HepG2 (cell line): ENCODE results near the gene TMEM53. TPM values are rescaled to one million over a fixed set of nuclear protein-coding genes. Genes with fewer than 3 reads are reported as not detected.

Experiments used
- ELF4 ChIP-seq: sonication (generic); formaldehyde crosslinking; IDR thresholded peaks from 2 replicates; pipeline ENCODE4 v1.5.0; 2020; ENCODE audit warnings: missing genetic modification reagents, mild to moderate bottlenecking, moderate library complexity, borderline replicate concordance
- FOXA1 ChIP-seq, 2 experiments: fragments of 450-650 bp in 1 of 2; sonication (generic) in 1 of 2; formaldehyde crosslinking in 1 of 2; IDR thresholded peaks; 2 replicates each; pipeline versions ENCODE4 v1.4.0 to v1.6.1; 2016 to 2020; ENCODE audit warnings: missing genetic modification reagents in 1 of 2
- GTF3A ChIP-seq: sonication (generic); formaldehyde crosslinking; conservative IDR thresholded peaks from 2 replicates; pipeline ENCODE4 v1.4.0; 2020; ENCODE audit warnings: mild to moderate bottlenecking, missing genetic modification reagents
- JUND ChIP-seq: sonication (generic); formaldehyde crosslinking; IDR thresholded peaks from 2 replicates; pipeline ENCODE4 v1.8.0; 2022; ENCODE audit warnings: mild to moderate bottlenecking, missing genetic modification reagents
- KAT2B ChIP-seq: fragments of 150-350 bp; IDR thresholded peaks from 2 replicates; pipeline ENCODE4 v1.6.1; 2014; ENCODE audit warnings: low read depth, low read length, borderline replicate concordance
- KLF6 ChIP-seq: IDR thresholded peaks from 2 replicates; pipeline ENCODE4 v1.8.0; 2016; ENCODE audit warnings: missing biosample characterization, missing genetic modification reagents
- KMT2B ChIP-seq: IDR thresholded peaks from 2 replicates; pipeline ENCODE4 v1.6.1; 2016; ENCODE audit warnings: missing genetic modification reagents, missing compliant biosample characterization
- MAZ ChIP-seq, 2 experiments: sonication (generic) in 1 of 2; formaldehyde crosslinking in 1 of 2; IDR thresholded peaks; 2 replicates each; pipeline versions ENCODE4 v1.5.0 to v1.6.1; 2012 to 2020; ENCODE audit warnings: low read depth in 2 of 2, mild to moderate bottlenecking in 2 of 2, borderline replicate concordance in 1 of 2, improper control_type of control experiment in 1 of 2, low read length in 1 of 2, missing genetic modification reagents in 1 of 2, moderate library complexity in 1 of 2
- MBD4 ChIP-seq: IDR thresholded peaks from 2 replicates; pipeline ENCODE4 v1.6.1; 2012; ENCODE audit warnings: low read length, inconsistent platforms, borderline replicate concordance
- MED13 ChIP-seq: sonication (generic); formaldehyde crosslinking; IDR thresholded peaks from 2 replicates; pipeline ENCODE4 v1.5.0; 2020; ENCODE audit warnings: missing genetic modification reagents
- MIXL1 ChIP-seq: IDR thresholded peaks from 2 replicates; pipeline ENCODE4 v1.6.1; 2016
- PCBP1 ChIP-seq: fragments of 200-400 bp; formaldehyde crosslinking; IDR thresholded peaks from 2 replicates; pipeline ENCODE4 v1.6.1; 2017; ENCODE audit warnings: mild to moderate bottlenecking, low read depth, low read length, borderline replicate concordance
- RXRB ChIP-seq: IDR thresholded peaks from 2 replicates; pipeline ENCODE4 v1.6.1; 2016; ENCODE audit warnings: borderline replicate concordance, missing genetic modification reagents, missing compliant biosample characterization
- STAT6 ChIP-seq: sonication (generic); formaldehyde crosslinking; IDR thresholded peaks from 2 replicates; pipeline ENCODE4 v1.4.0; 2020; ENCODE audit warnings: missing genetic modification reagents, mild to moderate bottlenecking, borderline replicate concordance
- USF2 ChIP-seq, 2 experiments: sonication (generic) in 1 of 2; formaldehyde crosslinking in 1 of 2; IDR thresholded peaks; 2 replicates each; pipeline versions ENCODE4 v1.5.1 to v1.6.1; 2011 to 2020; ENCODE audit warnings: borderline replicate concordance in 1 of 2, low read depth in 1 of 2, low read length in 1 of 2, mild to moderate bottlenecking in 1 of 2, missing genetic modification reagents in 1 of 2, moderate library complexity in 1 of 2
- XRCC5 ChIP-seq: fragments of 200-400 bp; formaldehyde crosslinking; optimal IDR thresholded peaks from 2 replicates; pipeline ENCODE3; 2017; ENCODE audit warnings: mild to moderate bottlenecking, low read length
- ZFY ChIP-seq: sonication (generic); formaldehyde crosslinking; IDR thresholded peaks from 2 replicates; pipeline ENCODE4 v1.4.0; 2020; ENCODE audit warnings: missing genetic modification reagents
- ZNF256 ChIP-seq: sonication (generic); formaldehyde crosslinking; conservative IDR thresholded peaks from 2 replicates; pipeline ENCODE4 v1.4.0; 2020; ENCODE audit warnings: missing genetic modification reagents
- ZNF337 ChIP-seq: sonication (generic); formaldehyde crosslinking; IDR thresholded peaks from 2 replicates; pipeline ENCODE4 v1.5.1; 2020; ENCODE audit warnings: missing genetic modification reagents, low read depth, mild to moderate bottlenecking, borderline replicate concordance
- ZNF33A ChIP-seq: sonication (generic); formaldehyde crosslinking; IDR thresholded peaks from 2 replicates; pipeline ENCODE4 v1.5.1; 2020; ENCODE audit warnings: missing genetic modification reagents, mild to moderate bottlenecking, moderate library complexity, borderline replicate concordance
- ZNF460 ChIP-seq: sonication (generic); formaldehyde crosslinking; IDR thresholded peaks from 2 replicates; pipeline ENCODE4 v1.5.1; 2020; ENCODE audit warnings: missing genetic modification reagents, mild to moderate bottlenecking, borderline replicate concordance
- ZNF547 ChIP-seq: sonication (generic); formaldehyde crosslinking; IDR thresholded peaks from 2 replicates; pipeline ENCODE4 v1.5.1; 2020; ENCODE audit warnings: mild to moderate bottlenecking, missing genetic modification reagents
- ZNF577 ChIP-seq: sonication (generic); formaldehyde crosslinking; IDR thresholded peaks from 2 replicates; pipeline ENCODE4 v1.4.0; 2020; ENCODE audit warnings: mild to moderate bottlenecking, low read depth, missing genetic modification reagents, borderline replicate concordance
- ZNF644 ChIP-seq: IDR thresholded peaks from 2 replicates; pipeline ENCODE4 v1.6.1; 2016; ENCODE audit warnings: low read depth
- polyA plus RNA-seq, 8 experiments: library from polyadenylated mRNA; depleted of rRNA in 3 of 8; stranded (reverse) in 7 of 8; unstranded in 1 of 8; fragments of >200 nt; fragmentation: Illumina TruSeq in 4 of 8; extraction: Trizol in 4 of 8; gene quantifications; 2 replicates each; pipeline versions ENCODE4 v1.2.1 to v1.2.3, GENCODE V29; 2011 to 2016; ENCODE audit warnings: low read depth in 4 of 8, missing spikeins in 1 of 8, mixed read lengths in 1 of 8; ENCODE audit not compliant: insufficient read depth in 1 of 8
- total RNA-seq, 5 experiments: library from RNA; depleted of rRNA; stranded (reverse); fragments of >200 nt; fragmentation: Illumina TruSeq; extraction: Trizol; gene quantifications; 2 replicates each; pipeline ENCODE4 v1.2.3, GENCODE V29; 2016; ENCODE audit warnings: low read depth in 1 of 5
- TF ChIP-seq, protein P1 (sequence below): IDR thresholded peaks from 2 replicates; pipeline ENCODE4 v1.6.1; 2018; ENCODE audit warnings: missing genetic modification reagents, mild to moderate bottlenecking, missing compliant biosample characterization

The TMEM53 gene
- total and polyA plus RNA-seq, 2 of the 13 experiments (the other 11 are each of a cell fraction or from before 2014, with no cell fraction given): 12.6 to 20.2 TPM

- TF ChIP-seq KMT2B (CRISPR knock-in tag): no peak
- TF ChIP-seq ZNF644 (CRISPR knock-in tag): peak; percentile 67; the same call in 1 of the 2 replicates
- peak; percentile 70; the same call in 1 of the 2 replicates for TF ChIP-seq RXRB (CRISPR knock-in tag)
- no peak for TF ChIP-seq ZNF256 (CRISPR knock-in tag)
- TF ChIP-seq ZNF547: 0 out of 2 replicates have a peak, but pooled peaks have one; percentile 44
- TF ChIP-seq MIXL1 (CRISPR knock-in tag): peak; percentile 89
- TF ChIP-seq KAT2B: no peak
- peak; percentile 36 for TF ChIP-seq XRCC5
- TF ChIP-seq MED13 (CRISPR knock-in tag): no peak
- TF ChIP-seq, protein P1, sequence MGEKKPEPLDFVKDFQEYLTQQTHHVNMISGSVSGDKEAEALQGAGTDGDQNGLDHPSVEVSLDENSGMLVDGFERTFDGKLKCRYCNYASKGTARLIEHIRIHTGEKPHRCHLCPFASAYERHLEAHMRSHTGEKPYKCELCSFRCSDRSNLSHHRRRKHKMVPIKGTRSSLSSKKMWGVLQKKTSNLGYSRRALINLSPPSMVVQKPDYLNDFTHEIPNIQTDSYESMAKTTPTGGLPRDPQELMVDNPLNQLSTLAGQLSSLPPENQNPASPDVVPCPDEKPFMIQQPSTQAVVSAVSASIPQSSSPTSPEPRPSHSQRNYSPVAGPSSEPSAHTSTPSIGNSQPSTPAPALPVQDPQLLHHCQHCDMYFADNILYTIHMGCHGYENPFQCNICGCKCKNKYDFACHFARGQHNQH (CRISPR knock-in tag): no peak
- TF ChIP-seq ZNF33A (CRISPR knock-in tag): no peak
- no peak for TF ChIP-seq USF2 (IDR thresholded peaks at IDR 0.05; ENCODE audit: low read depth, low read length)
- TF ChIP-seq USF2 (CRISPR knock-in tag; IDR thresholded peaks at IDR 0.05; ENCODE audit: borderline replicate concordance): no peak
- TF ChIP-seq ZNF460 (CRISPR knock-in tag): no peak
- no peak for TF ChIP-seq GTF3A (CRISPR knock-in tag)
- TF ChIP-seq ZNF577 (CRISPR knock-in tag): no peak
- no peak for TF ChIP-seq MAZ (IDR thresholded peaks at IDR 0.05; ENCODE audit: borderline replicate concordance, low read depth, low read length)
- TF ChIP-seq MAZ (CRISPR knock-in tag; IDR thresholded peaks at IDR 0.05; ENCODE audit: low read depth): no peak
- TF ChIP-seq ZFY (CRISPR knock-in tag): 0 out of 2 replicates have a peak, but pooled peaks have one; percentile 1
- TF ChIP-seq JUND: no peak
- no peak for TF ChIP-seq PCBP1
- TF ChIP-seq ELF4: no peak
- TF ChIP-seq FOXA1 (IDR thresholded peaks at IDR 0.05): no peak
- TF ChIP-seq FOXA1 (CRISPR knock-in tag; IDR thresholded peaks at IDR 0.05): peak; percentile 62
- no peak for TF ChIP-seq KLF6 (CRISPR knock-in tag)
- no peak for TF ChIP-seq MBD4
- no peak for TF ChIP-seq ZNF337 (CRISPR knock-in tag)
- TF ChIP-seq STAT6: no peak
These were observed 3.0 kb upstream of the TMEM53 start (continued) for GRCh38 chr1:44677201-44677766.
